SK-N-SH (cell line): ENCODE results near the gene BTK. TPM values are rescaled to one million over a fixed set of nuclear protein-coding genes. Genes with fewer than 3 reads are reported as not detected.

Source experiments
- CTCF ChIA-PET: fragments of 300-600, 350-600 bp; formaldehyde crosslinking; extraction: SDS; loops from one replicate; lab custom pipeline; 2021; lab: Yijun Ruan, JAX
- POLR2A ChIA-PET: fragments of 350-600 bp; sonication (Branson Sonifier 250); formaldehyde crosslinking; extraction: SDS; loops from one replicate; lab custom pipeline; 2020; ENCODE audit warnings: antibody characterized with exemption, inconsistent platforms; lab: Yijun Ruan, JAX
- DNase-seq: peaks from one replicate; pipeline ENCODE4 v3.0.0; 2012
- H2AFZ ChIP-seq: fragments of 200-600 bp; sonication (generic); 2 replicates; pipeline ENCODE4 v1.8.1; 2016; ENCODE audit warnings: antibody characterized with exemption, mild to moderate bottlenecking, low read depth
- H3F3A ChIP-seq: fragments of 200-600 bp; sonication (generic); replicated peaks from 2 replicates; pipeline ENCODE3; 2016; ENCODE audit warnings: antibody characterized with exemption, mild to moderate bottlenecking; ENCODE audit not compliant: insufficient read depth
- H3K27ac ChIP-seq, 2 experiments: fragments of 200-500 bp in 1 of 2; fragments of 200-600 bp in 1 of 2; sonication (Bioruptor generic) in 1 of 2; sonication (generic), shearing (Covaris generic) in 1 of 2; 2 replicates each; pipeline versions ENCODE4 v1.5.1 to v1.6.1; 2014 to 2016; ENCODE audit warnings: low read depth in 2 of 2, inconsistent platforms in 1 of 2, low read length in 1 of 2, mild to moderate bottlenecking in 1 of 2, mixed read lengths in 1 of 2
- H3K27me3 ChIP-seq: fragments of 200-600 bp; sonication (generic), shearing (Covaris generic); 2 replicates; pipeline ENCODE4 v1.6.1; 2016; ENCODE audit warnings: mixed run types; ENCODE audit not compliant: insufficient read depth
- H3K36me3 ChIP-seq, 2 experiments: fragments of 200-500 bp in 1 of 2; fragments of 200-600 bp in 1 of 2; sonication (Bioruptor generic) in 1 of 2; sonication (generic) in 1 of 2; replicated peaks in 1 of 2; 2 replicates each; pipeline versions ENCODE3 to v1.5.1; 2014 to 2016; ENCODE audit warnings: low read length in 1 of 2, mild to moderate bottlenecking in 1 of 2; ENCODE audit not compliant: insufficient read depth in 2 of 2, control insufficient read depth in 1 of 2
- H3K4me1 ChIP-seq, 2 experiments: fragments of 200-500 bp in 1 of 2; fragments of 200-600 bp in 1 of 2; sonication (Bioruptor generic) in 1 of 2; sonication (generic), shearing (Covaris generic) in 1 of 2; 2 replicates each; pipeline versions ENCODE4 v1.5.1 to v1.6.1; 2014 to 2016; ENCODE audit warnings: low read depth in 1 of 2, low read length in 1 of 2, mixed run types in 1 of 2; ENCODE audit not compliant: insufficient read depth in 2 of 2, control insufficient read depth in 1 of 2
- H3K4me2 ChIP-seq: fragments of 200-600 bp; sonication (generic), shearing (Covaris generic); 2 replicates; pipeline ENCODE4 v1.6.1; 2017; ENCODE audit warnings: mixed run types
- H3K4me3 ChIP-seq, 2 experiments: fragments of 200-500 bp in 1 of 2; fragments of 200-600 bp in 1 of 2; sonication (Bioruptor generic) in 1 of 2; sonication (generic), shearing (Covaris generic) in 1 of 2; 2 replicates each; pipeline versions ENCODE4 v1.5.1 to v1.8.1; 2014 to 2016; ENCODE audit warnings: low read depth in 2 of 2, inconsistent platforms in 1 of 2, low read length in 1 of 2, mild to moderate bottlenecking in 1 of 2, mixed read lengths in 1 of 2, moderate library complexity in 1 of 2
- H3K79me2 ChIP-seq: fragments of 200-600 bp; sonication (generic); 2 replicates; pipeline ENCODE4 v1.8.1; 2017; ENCODE audit warnings: mild to moderate bottlenecking; ENCODE audit not compliant: insufficient read depth
- H3K9ac ChIP-seq: fragments of 200-600 bp; sonication (generic); 2 replicates; pipeline ENCODE4 v1.6.1; 2017; ENCODE audit warnings: mixed run types
- H3K9me2 ChIP-seq: fragments of 200-600 bp; sonication (generic); 2 replicates; pipeline ENCODE4 v1.6.1; 2017; ENCODE audit warnings: mixed run types
- H3K9me3 ChIP-seq: fragments of 200-600 bp; sonication (generic); 2 replicates; pipeline ENCODE4 v1.6.1; 2017; ENCODE audit warnings: mixed run types, mild to moderate bottlenecking, moderate library complexity
- H4K20me1 ChIP-seq: fragments of 200-600 bp; sonication (generic); 2 replicates; pipeline ENCODE4 v1.6.1; 2017; ENCODE audit warnings: mild to moderate bottlenecking, mixed run types; ENCODE audit not compliant: insufficient read depth
- ELF1 ChIP-seq: IDR thresholded peaks from 2 replicates; pipeline ENCODE4 v1.4.0; 2012
- FOSL2 ChIP-seq: IDR thresholded peaks from 2 replicates; pipeline ENCODE4 v1.4.0; 2012; ENCODE audit warnings: low read depth, mild to moderate bottlenecking, moderate library complexity, borderline replicate concordance
- FOXM1 ChIP-seq: IDR thresholded peaks from 2 replicates; pipeline ENCODE4 v1.4.0; 2012; ENCODE audit warnings: low read depth, mild to moderate bottlenecking
- GABPA ChIP-seq: IDR thresholded peaks from 2 replicates; pipeline ENCODE4 v1.4.0; 2012; ENCODE audit warnings: low read depth, mild to moderate bottlenecking
- GATA2 ChIP-seq: sonication (generic); formaldehyde crosslinking; IDR thresholded peaks from 2 replicates; pipeline ENCODE4 v1.5.0; 2020; ENCODE audit warnings: mild to moderate bottlenecking, missing genetic modification reagents
- JUND ChIP-seq: IDR thresholded peaks from 2 replicates; pipeline ENCODE4 v1.4.0; 2012
- NFIC ChIP-seq: IDR thresholded peaks from 2 replicates; pipeline ENCODE4 v1.4.0; 2012; ENCODE audit warnings: borderline replicate concordance
- NRF1 ChIP-seq: IDR thresholded peaks from 2 replicates; pipeline ENCODE4 v1.6.1; 2012; ENCODE audit warnings: low read depth, mild to moderate bottlenecking, low read length
- POLR2AphosphoS5 ChIP-seq: IDR thresholded peaks from 2 replicates; pipeline ENCODE4 v1.6.1; 2012; ENCODE audit warnings: low read depth, low read length
- RFX5 ChIP-seq: IDR thresholded peaks from 2 replicates; pipeline ENCODE4 v1.6.1; 2012; ENCODE audit warnings: mild to moderate bottlenecking, improper control_type of control experiment, low read length
- RXRA ChIP-seq: IDR thresholded peaks from 2 replicates; pipeline ENCODE4 v1.4.0; 2012; ENCODE audit warnings: low read depth, mild to moderate bottlenecking, borderline replicate concordance
- SIN3A ChIP-seq: IDR thresholded peaks from 2 replicates; pipeline ENCODE4 v1.6.1; 2012; ENCODE audit warnings: low read depth, mild to moderate bottlenecking, low read length, moderate library complexity, borderline replicate concordance
- SMC3 ChIP-seq: IDR thresholded peaks from 2 replicates; pipeline ENCODE4 v1.6.1; 2012; ENCODE audit warnings: low read depth, low read length, improper control_type of control experiment
- TEAD4 ChIP-seq: IDR thresholded peaks from 2 replicates; pipeline ENCODE4 v1.4.0; 2012; ENCODE audit warnings: mild to moderate bottlenecking, borderline replicate concordance; ENCODE audit not compliant: insufficient read depth
- WGBS: methylation state at CpG from one replicate; pipeline ENCODE4 v1.1.6; 2017; ENCODE audit warnings: low lambda C conversion rate; 5-methylcytosine and 5-hydroxymethylcytosine counted together
- polyA plus RNA-seq, 3 experiments: library from polyadenylated mRNA; depleted of rRNA; stranded (reverse); fragments of >200 nt; gene quantifications; 2 replicates each; pipeline ENCODE4 v1.2.3, GENCODE V29; 2012
- TF ChIP-seq, protein P1 (sequence below): fragments of 200-600 bp; sonication (generic); IDR thresholded peaks from 2 replicates; pipeline ENCODE4 v1.6.1; 2017; ENCODE audit warnings: antibody characterized with exemption, mild to moderate bottlenecking, moderate library complexity
- TF ChIP-seq, protein P2 (sequence below): IDR thresholded peaks from 2 replicates; pipeline ENCODE4 v1.4.0; 2012; ENCODE audit warnings: low read depth, borderline replicate concordance
- TF ChIP-seq, protein P3 (sequence below): fragments of 150-350 bp; IDR thresholded peaks from 2 replicates; pipeline ENCODE4 v1.6.1; 2016; ENCODE audit warnings: mild to moderate bottlenecking, low read depth, low read length
- TF ChIP-seq, protein P4 (sequence below): IDR thresholded peaks from 2 replicates; pipeline ENCODE4 v1.6.1; 2012; ENCODE audit warnings: mild to moderate bottlenecking, low read depth, low read length, moderate library complexity
- TF ChIP-seq, protein P5 (sequence below): IDR thresholded peaks from 2 replicates; pipeline ENCODE4; 2012

The BTK gene
- polyA plus RNA-seq, 1 of the 3 experiments (the other 2 are of a cell fraction): not detected

DNA sequence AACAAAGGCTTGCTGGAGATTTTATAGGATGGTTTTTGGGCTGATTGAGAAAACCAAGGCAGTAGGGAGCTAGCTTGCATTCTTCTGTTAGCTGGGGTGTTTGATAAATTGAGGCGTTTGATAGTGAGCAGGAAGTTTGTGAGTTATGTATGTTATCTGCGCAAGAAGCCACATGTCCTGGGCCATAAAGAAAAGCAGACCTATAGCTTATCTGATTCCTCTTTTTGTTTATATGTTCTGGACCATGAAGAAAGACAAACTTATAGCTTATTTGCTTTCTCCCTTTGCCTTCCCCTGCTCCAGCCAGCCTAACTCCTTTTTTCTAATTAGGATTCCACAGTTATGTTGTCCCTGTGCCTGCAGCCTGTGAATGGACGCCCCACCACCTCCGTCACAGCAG, 31.2 kb upstream of the BTK start (continued):
- no peak for TF ChIP-seq FOSL2
- TF ChIP-seq SMC3: no peak
- no peak for TF ChIP-seq SIN3A
- TF ChIP-seq, all 33 proteins: peak for 0

DNA sequence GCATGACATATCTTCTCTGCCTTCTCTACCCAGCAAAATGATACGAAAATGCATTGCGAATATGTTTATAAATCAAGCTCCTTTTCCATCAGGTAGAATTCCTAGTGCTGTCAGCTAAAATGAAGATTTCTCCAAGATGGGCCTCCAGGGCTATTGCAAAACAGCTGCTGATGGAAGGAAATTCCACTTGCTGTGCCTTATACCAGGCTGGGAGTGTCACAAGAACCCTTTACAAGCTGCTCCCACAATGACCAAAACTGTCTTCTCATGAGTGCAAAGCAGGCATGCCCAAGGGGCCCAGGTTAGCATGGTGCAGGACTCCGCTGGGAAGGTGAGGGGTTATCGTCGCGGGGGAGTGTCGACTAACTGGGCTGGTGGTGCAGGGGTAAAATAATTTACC, 30.7 kb upstream of the BTK start:
- no peaks in the 10 kb centered on the region for H3K9me3 ChIP-seq
- H3K9ac ChIP-seq: no peak overlapping the region
- CTCF ChIA-PET: interaction anchor here (0.7 to 3.4 kb wide), 9 partner anchors 9 to 1442 kb away, joined by 3 to 24 read pairs (median 5); partner anchors contain the start of genes GLA and HNRNPH2
- peaks cover 7% of the 10 kb centered on the region; the same call in 1 of the 2 replicates for H4K20me1 ChIP-seq
- H2AFZ ChIP-seq: no peak overlapping the region
- H3K4me3 ChIP-seq: no peak overlapping the region
- H3K9me2 ChIP-seq: no peaks in the 10 kb centered on the region
- no peak overlapping the region for H3K4me2 ChIP-seq
- H3K27me3 ChIP-seq: no peaks in the 10 kb centered on the region
- POLR2A ChIA-PET: no interaction called here
- H3K79me2 ChIP-seq: peaks cover 14% of the 10 kb centered on the region
- H3K4me1 ChIP-seq: peaks cover 0 to 6% of the 10 kb centered on the region in 2 experiments; a peak in 2 of 4 replicates
- no peak for DNase-seq
- H3K36me3 ChIP-seq: peaks cover 18 to 28% of the 10 kb centered on the region in 2 experiments
- TF ChIP-seq NRF1 (no peak), FOXM1 (no peak), NFIC (no peak), TEAD4 (no peak), JUND (no peak), RFX5 (no peak), RXRA (no peak), ELF1 (no peak), POLR2AphosphoS5 (no peak), GABPA (no peak), GATA2 (CRISPR knock-in tag) (no peak)
- TF ChIP-seq, protein P1, sequence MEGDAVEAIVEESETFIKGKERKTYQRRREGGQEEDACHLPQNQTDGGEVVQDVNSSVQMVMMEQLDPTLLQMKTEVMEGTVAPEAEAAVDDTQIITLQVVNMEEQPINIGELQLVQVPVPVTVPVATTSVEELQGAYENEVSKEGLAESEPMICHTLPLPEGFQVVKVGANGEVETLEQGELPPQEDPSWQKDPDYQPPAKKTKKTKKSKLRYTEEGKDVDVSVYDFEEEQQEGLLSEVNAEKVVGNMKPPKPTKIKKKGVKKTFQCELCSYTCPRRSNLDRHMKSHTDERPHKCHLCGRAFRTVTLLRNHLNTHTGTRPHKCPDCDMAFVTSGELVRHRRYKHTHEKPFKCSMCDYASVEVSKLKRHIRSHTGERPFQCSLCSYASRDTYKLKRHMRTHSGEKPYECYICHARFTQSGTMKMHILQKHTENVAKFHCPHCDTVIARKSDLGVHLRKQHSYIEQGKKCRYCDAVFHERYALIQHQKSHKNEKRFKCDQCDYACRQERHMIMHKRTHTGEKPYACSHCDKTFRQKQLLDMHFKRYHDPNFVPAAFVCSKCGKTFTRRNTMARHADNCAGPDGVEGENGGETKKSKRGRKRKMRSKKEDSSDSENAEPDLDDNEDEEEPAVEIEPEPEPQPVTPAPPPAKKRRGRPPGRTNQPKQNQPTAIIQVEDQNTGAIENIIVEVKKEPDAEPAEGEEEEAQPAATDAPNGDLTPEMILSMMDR: no peak
- TF ChIP-seq, protein P2, sequence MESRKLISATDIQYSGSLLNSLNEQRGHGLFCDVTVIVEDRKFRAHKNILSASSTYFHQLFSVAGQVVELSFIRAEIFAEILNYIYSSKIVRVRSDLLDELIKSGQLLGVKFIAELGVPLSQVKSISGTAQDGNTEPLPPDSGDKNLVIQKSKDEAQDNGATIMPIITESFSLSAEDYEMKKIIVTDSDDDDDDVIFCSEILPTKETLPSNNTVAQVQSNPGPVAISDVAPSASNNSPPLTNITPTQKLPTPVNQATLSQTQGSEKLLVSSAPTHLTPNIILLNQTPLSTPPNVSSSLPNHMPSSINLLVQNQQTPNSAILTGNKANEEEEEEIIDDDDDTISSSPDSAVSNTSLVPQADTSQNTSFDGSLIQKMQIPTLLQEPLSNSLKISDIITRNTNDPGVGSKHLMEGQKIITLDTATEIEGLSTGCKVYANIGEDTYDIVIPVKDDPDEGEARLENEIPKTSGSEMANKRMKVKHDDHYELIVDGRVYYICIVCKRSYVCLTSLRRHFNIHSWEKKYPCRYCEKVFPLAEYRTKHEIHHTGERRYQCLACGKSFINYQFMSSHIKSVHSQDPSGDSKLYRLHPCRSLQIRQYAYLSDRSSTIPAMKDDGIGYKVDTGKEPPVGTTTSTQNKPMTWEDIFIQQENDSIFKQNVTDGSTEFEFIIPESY: no peak
- TF ChIP-seq, protein P3, sequence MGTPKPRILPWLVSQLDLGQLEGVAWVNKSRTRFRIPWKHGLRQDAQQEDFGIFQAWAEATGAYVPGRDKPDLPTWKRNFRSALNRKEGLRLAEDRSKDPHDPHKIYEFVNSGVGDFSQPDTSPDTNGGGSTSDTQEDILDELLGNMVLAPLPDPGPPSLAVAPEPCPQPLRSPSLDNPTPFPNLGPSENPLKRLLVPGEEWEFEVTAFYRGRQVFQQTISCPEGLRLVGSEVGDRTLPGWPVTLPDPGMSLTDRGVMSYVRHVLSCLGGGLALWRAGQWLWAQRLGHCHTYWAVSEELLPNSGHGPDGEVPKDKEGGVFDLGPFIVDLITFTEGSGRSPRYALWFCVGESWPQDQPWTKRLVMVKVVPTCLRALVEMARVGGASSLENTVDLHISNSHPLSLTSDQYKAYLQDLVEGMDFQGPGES: no peak
- TF ChIP-seq, protein P4, sequence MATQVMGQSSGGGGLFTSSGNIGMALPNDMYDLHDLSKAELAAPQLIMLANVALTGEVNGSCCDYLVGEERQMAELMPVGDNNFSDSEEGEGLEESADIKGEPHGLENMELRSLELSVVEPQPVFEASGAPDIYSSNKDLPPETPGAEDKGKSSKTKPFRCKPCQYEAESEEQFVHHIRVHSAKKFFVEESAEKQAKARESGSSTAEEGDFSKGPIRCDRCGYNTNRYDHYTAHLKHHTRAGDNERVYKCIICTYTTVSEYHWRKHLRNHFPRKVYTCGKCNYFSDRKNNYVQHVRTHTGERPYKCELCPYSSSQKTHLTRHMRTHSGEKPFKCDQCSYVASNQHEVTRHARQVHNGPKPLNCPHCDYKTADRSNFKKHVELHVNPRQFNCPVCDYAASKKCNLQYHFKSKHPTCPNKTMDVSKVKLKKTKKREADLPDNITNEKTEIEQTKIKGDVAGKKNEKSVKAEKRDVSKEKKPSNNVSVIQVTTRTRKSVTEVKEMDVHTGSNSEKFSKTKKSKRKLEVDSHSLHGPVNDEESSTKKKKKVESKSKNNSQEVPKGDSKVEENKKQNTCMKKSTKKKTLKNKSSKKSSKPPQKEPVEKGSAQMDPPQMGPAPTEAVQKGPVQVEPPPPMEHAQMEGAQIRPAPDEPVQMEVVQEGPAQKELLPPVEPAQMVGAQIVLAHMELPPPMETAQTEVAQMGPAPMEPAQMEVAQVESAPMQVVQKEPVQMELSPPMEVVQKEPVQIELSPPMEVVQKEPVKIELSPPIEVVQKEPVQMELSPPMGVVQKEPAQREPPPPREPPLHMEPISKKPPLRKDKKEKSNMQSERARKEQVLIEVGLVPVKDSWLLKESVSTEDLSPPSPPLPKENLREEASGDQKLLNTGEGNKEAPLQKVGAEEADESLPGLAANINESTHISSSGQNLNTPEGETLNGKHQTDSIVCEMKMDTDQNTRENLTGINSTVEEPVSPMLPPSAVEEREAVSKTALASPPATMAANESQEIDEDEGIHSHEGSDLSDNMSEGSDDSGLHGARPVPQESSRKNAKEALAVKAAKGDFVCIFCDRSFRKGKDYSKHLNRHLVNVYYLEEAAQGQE: no peak
- TF ChIP-seq, protein P5, sequence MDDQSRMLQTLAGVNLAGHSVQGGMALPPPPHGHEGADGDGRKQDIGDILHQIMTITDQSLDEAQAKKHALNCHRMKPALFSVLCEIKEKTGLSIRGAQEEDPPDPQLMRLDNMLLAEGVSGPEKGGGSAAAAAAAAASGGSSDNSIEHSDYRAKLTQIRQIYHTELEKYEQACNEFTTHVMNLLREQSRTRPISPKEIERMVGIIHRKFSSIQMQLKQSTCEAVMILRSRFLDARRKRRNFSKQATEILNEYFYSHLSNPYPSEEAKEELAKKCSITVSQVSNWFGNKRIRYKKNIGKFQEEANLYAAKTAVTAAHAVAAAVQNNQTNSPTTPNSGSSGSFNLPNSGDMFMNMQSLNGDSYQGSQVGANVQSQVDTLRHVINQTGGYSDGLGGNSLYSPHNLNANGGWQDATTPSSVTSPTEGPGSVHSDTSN: no peak
- H3F3A ChIP-seq: peaks cover 13% of the 10 kb centered on the region
- no peak overlapping the region for H3K27ac ChIP-seq
- WGBS: 95% methylated on average over 7 of the region's 7 CpGs
